ENCODE data around the gene MYO16.

DNA sequence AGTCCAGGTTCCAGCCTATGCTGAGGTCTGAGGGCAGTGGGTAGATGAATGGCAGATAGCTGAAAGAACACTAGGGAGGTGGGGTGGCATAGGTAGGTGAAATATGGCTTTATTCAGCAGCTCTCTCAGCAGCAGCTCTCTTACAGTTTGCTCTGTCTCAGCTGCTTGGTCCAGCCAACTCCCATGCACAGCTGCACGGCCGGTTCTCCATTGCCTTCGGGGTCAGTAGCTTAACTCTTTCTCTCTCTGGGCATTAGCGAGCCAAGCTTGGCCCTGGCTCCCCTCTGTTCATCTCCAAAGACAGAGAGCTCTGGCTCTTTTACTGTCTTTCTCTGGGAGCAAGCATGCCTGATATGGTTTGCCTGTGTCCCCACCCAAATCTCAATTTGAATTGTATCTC lies 151.9 kb downstream of the MYO16 start:
- TF ChIP-seq, protein P1, sequence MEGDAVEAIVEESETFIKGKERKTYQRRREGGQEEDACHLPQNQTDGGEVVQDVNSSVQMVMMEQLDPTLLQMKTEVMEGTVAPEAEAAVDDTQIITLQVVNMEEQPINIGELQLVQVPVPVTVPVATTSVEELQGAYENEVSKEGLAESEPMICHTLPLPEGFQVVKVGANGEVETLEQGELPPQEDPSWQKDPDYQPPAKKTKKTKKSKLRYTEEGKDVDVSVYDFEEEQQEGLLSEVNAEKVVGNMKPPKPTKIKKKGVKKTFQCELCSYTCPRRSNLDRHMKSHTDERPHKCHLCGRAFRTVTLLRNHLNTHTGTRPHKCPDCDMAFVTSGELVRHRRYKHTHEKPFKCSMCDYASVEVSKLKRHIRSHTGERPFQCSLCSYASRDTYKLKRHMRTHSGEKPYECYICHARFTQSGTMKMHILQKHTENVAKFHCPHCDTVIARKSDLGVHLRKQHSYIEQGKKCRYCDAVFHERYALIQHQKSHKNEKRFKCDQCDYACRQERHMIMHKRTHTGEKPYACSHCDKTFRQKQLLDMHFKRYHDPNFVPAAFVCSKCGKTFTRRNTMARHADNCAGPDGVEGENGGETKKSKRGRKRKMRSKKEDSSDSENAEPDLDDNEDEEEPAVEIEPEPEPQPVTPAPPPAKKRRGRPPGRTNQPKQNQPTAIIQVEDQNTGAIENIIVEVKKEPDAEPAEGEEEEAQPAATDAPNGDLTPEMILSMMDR (IDR thresholded peaks at IDR 0.05) = no peak
- no peak for TF ChIP-seq POLR2A (IDR thresholded peaks at IDR 0.05)
